Measurements from ENCODE around the gene UBN1. TPM values are rescaled to one million over a fixed set of nuclear protein-coding genes. Genes with fewer than 3 reads are reported as not detected.

Gene UBN1
- total RNA-seq, 1 experiment from 2014 or later = 21.4 TPM

DNA sequence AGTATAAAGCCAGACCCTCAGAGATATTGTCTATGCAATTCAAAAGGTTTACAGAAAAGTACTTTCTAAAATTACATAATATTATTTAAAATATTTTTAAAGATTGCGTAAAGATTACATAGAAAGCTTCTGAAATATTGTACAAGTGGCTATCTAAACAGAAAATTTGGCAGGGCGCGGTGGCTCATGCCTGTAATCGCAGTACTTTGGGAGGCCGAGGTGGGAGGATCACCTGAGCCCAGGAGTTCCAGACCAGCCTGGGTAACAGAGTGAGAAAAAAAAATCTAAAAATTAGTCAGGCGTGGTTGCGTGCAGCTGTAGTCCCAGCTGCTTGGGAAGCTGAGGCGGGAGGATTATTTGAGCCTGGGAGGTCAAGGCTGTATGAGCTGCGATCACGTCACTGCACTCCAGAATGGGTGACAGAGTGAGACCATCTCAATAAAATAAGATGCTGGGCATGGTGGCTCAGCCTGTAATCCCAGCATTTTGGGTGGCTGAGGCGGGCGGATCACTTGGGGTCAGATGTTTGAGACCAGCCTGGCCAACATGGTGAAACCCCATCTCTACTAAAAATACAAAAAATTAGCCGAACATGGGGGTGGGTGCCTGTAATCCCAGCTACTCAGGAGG is 18.1 kb downstream of the UBN1 start:
- intact Hi-C loops (cut with micrococcal nuclease) = no loop called here
- no peaks in the 10 kb centered on the region for H3F3A ChIP-seq (ENCODE audit: low read length, unreplicated experiment)
- H3K9me3 ChIP-seq (ENCODE audit: low read length) = no peaks in the 10 kb centered on the region
- H3K4me3 ChIP-seq (ENCODE audit: low read length) = no peak overlapping the region
- TF ChIP-seq EZH2phosphoT487 (IDR thresholded peaks at IDR 0.05; ENCODE audit: borderline replicate concordance, low read length) = no peak
- TF ChIP-seq EZH2 (IDR thresholded peaks at IDR 0.05; ENCODE audit: low read length, unreplicated experiment) = no peak
- TF ChIP-seq, protein P1, sequence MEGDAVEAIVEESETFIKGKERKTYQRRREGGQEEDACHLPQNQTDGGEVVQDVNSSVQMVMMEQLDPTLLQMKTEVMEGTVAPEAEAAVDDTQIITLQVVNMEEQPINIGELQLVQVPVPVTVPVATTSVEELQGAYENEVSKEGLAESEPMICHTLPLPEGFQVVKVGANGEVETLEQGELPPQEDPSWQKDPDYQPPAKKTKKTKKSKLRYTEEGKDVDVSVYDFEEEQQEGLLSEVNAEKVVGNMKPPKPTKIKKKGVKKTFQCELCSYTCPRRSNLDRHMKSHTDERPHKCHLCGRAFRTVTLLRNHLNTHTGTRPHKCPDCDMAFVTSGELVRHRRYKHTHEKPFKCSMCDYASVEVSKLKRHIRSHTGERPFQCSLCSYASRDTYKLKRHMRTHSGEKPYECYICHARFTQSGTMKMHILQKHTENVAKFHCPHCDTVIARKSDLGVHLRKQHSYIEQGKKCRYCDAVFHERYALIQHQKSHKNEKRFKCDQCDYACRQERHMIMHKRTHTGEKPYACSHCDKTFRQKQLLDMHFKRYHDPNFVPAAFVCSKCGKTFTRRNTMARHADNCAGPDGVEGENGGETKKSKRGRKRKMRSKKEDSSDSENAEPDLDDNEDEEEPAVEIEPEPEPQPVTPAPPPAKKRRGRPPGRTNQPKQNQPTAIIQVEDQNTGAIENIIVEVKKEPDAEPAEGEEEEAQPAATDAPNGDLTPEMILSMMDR (conservative IDR thresholded peaks at IDR 0.05; ENCODE audit: low read depth, low read length) = no peak
- no peaks in the 10 kb centered on the region for H3K9me2 ChIP-seq (replicated peaks; ENCODE audit: low read length)
- H3K4me2 ChIP-seq (ENCODE audit: low read length) = no peak overlapping the region
- CTCF ChIA-PET = interaction anchor here (0.7 kb wide), 1 partner anchor 19 kb away, joined by 3 read pairs; no protein-coding TSS in a partner anchor
- no TSS peak for BruUV-seq (replicated peaks)
- H3K27me3 ChIP-seq (ENCODE audit: low read length) = no peaks in the 10 kb centered on the region
- H3K4me1 ChIP-seq (ENCODE audit: insufficient read depth, low read length) = peaks cover 17% of the 10 kb centered on the region
- peaks cover 70% of the 10 kb centered on the region for H3K79me2 ChIP-seq (ENCODE audit: low read length)
- H3K9ac ChIP-seq (ENCODE audit: low read length) = no peak overlapping the region
- H3K36me3 ChIP-seq (ENCODE audit: low read depth, low read length) = peaks cover 16% of the 10 kb centered on the region
- H2AFZ ChIP-seq (ENCODE audit: low read length) = no peak overlapping the region
- POLR2A ChIA-PET (ENCODE audit: unreplicated experiment) = no interaction called here
- DNase-seq (no peak), ATAC-seq (no peak)
- peaks cover 5% of the 10 kb centered on the region; the same call in 1 of the 2 replicates for H4K20me1 ChIP-seq (ENCODE audit: low read length)
- no peak overlapping the region for H3K27ac ChIP-seq (ENCODE audit: low read length)

DNA sequence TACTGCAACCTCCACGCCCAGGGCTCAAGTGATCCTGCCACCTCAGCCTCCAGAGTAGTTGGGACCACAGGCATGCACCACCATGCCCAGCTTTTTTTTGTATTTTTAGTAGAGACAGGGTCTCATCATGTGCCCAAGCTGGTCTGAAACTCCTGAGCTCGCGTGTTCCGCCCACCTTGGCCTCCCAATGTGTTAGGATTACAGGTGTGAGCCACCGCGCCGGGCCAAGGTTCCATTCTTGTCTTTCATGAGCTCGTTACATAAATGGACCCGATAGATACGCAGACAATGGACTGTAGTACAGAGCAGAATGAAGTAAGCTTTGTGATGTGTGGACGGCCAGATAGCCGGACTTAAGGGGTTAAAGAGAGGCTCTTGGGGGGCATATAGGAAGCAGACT is 19.3 kb downstream of the UBN1 start:
- Histone ChIP-seq H3K79me2 (ENCODE audit: low read length) (peaks cover 62% of the 10 kb centered on the region), H3F3A (ENCODE audit: low read length, unreplicated experiment) (no peaks in the 10 kb centered on the region), H3K9me3 (ENCODE audit: low read length) (no peaks in the 10 kb centered on the region), H3K9me2 (replicated peaks; ENCODE audit: low read length) (no peaks in the 10 kb centered on the region), H3K27me3 (ENCODE audit: low read length) (no peaks in the 10 kb centered on the region), H2AFZ (ENCODE audit: low read length) (no peak overlapping the region), H3K36me3 (ENCODE audit: low read depth, low read length) (peaks cover 6% of the 10 kb centered on the region; the same call in 1 of the 2 replicates), H4K20me1 (ENCODE audit: low read length) (peaks cover 5% of the 10 kb centered on the region; the same call in 1 of the 2 replicates), H3K4me1 (ENCODE audit: insufficient read depth, low read length) (peaks cover 14% of the 10 kb centered on the region), H3K4me3 (ENCODE audit: low read length) (no peak overlapping the region), H3K27ac (ENCODE audit: low read length) (no peak overlapping the region), H3K9ac (ENCODE audit: low read length) (no peak overlapping the region), H3K4me2 (ENCODE audit: low read length) (no peak overlapping the region)
- DNase-seq (no peak), ATAC-seq (no peak)
- TF ChIP-seq, protein P1 (conservative IDR thresholded peaks at IDR 0.05; ENCODE audit: low read depth, low read length) = no peak
- TF ChIP-seq EZH2 (IDR thresholded peaks at IDR 0.05; ENCODE audit: low read length, unreplicated experiment) (no peak), EZH2phosphoT487 (IDR thresholded peaks at IDR 0.05; ENCODE audit: borderline replicate concordance, low read length) (no peak)
- intact Hi-C loops (cut with micrococcal nuclease) = loop anchor here (2.0 kb wide), 1 partner anchor 14 kb away; no protein-coding TSS in a partner anchor
- POLR2A ChIA-PET (ENCODE audit: unreplicated experiment) = no interaction called here
- CTCF ChIA-PET = no interaction called here
- no TSS peak for BruUV-seq (replicated peaks)

DNA sequence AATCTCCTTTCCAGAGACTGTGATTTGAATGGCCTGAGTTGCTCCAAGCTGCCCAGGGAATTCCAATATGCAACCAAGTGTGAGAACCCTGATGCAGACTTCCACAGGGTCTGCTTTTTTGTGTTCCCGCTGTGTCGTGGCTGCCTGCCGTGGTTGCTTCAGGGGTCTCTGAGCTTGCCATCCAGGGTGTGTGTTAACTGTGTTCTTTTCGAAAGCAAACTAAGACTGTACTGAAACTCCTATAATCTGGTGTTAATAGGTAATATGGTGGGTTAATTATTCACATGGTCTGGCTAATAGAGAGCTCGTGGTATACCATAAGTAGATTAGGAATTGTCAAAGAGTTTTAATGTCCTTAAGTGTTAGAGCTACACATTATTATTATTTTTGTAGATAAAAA is 20.7 kb downstream of the UBN1 start:
- POLR2A ChIA-PET (ENCODE audit: unreplicated experiment) = no interaction called here
- H3K9ac ChIP-seq (ENCODE audit: low read length) = no peak overlapping the region
- H3K27me3 ChIP-seq (ENCODE audit: low read length) = no peaks in the 10 kb centered on the region
- H3K4me2 ChIP-seq (ENCODE audit: low read length) = no peak overlapping the region
- H3K4me3 ChIP-seq (ENCODE audit: low read length) = no peak overlapping the region
- H3K79me2 ChIP-seq (ENCODE audit: low read length) = peaks cover 48% of the 10 kb centered on the region
- BruUV-seq (replicated peaks) = no TSS peak
- no peak overlapping the region for H2AFZ ChIP-seq (ENCODE audit: low read length)
- ATAC-seq (no peak), DNase-seq (no peak)
- H3K9me3 ChIP-seq (ENCODE audit: low read length) = no peaks in the 10 kb centered on the region
- intact Hi-C loops (cut with micrococcal nuclease) = no loop called here
- H3K27ac ChIP-seq (ENCODE audit: low read length) = no peak overlapping the region
- no peaks in the 10 kb centered on the region for H3K9me2 ChIP-seq (replicated peaks; ENCODE audit: low read length)
- no peaks in the 10 kb centered on the region for H3F3A ChIP-seq (ENCODE audit: low read length, unreplicated experiment)
- TF ChIP-seq EZH2phosphoT487 (IDR thresholded peaks at IDR 0.05; ENCODE audit: borderline replicate concordance, low read length) = no peak
- TF ChIP-seq, protein P1 (conservative IDR thresholded peaks at IDR 0.05; ENCODE audit: low read depth, low read length) = no peak
- TF ChIP-seq EZH2 (IDR thresholded peaks at IDR 0.05; ENCODE audit: low read length, unreplicated experiment) = no peak
- peaks cover 4% of the 10 kb centered on the region; the same call in 1 of the 2 replicates for H4K20me1 ChIP-seq (ENCODE audit: low read length)
- H3K4me1 ChIP-seq (ENCODE audit: insufficient read depth, low read length) = peaks cover under 1% of the 10 kb centered on the region
- H3K36me3 ChIP-seq (ENCODE audit: low read depth, low read length) = peaks cover 6% of the 10 kb centered on the region; the same call in 1 of the 2 replicates
- CTCF ChIA-PET = no interaction called here

Data from PC-3 (cell line).